Liver (tissue), 9 donors: ENCODE data around the gene TRMT2A. TPM values are rescaled to one million over a fixed set of nuclear protein-coding genes. Genes with fewer than 3 reads are reported as not detected.

Experiments used
- DNase-seq: peaks from one replicate; pipeline ENCODE4 v3.0.0-alpha.2; 2017; ENCODE audit warnings: low spot score
- H3K27ac ChIP-seq, 2 donors: one replicate each; pipeline ENCODE4 v1.7.0; 2013; ENCODE audit warnings: inconsistent platforms in 2 of 2, low read length in 2 of 2, control low read depth in 1 of 2, low read depth in 1 of 2, mild to moderate bottlenecking in 1 of 2
- H3K27me3 ChIP-seq, 4 donors: one replicate each; pipeline versions ENCODE4 v1.6.1 to v1.7.0; 2013; ENCODE audit warnings: low read length in 3 of 4, inconsistent platforms in 1 of 4, mild to moderate bottlenecking in 1 of 4, moderate library complexity in 1 of 4; ENCODE audit not compliant: control insufficient read depth in 4 of 4, insufficient read depth in 4 of 4
- H3K36me3 ChIP-seq, 4 donors: one replicate each; pipeline versions ENCODE4 v1.6.1 to v1.7.0; 2013; ENCODE audit warnings: low read length in 3 of 4, mild to moderate bottlenecking in 3 of 4, low read depth in 1 of 4, moderate library complexity in 1 of 4; ENCODE audit not compliant: control insufficient read depth in 4 of 4, insufficient read depth in 3 of 4
- H3K4me1 ChIP-seq, 4 donors: one replicate each; pipeline versions ENCODE4 v1.6.1 to v1.7.0; 2013; ENCODE audit warnings: low read length in 3 of 4, mild to moderate bottlenecking in 3 of 4, moderate library complexity in 1 of 4; ENCODE audit not compliant: control insufficient read depth in 4 of 4, insufficient read depth in 4 of 4
- H3K4me3 ChIP-seq, 3 donors: one replicate each; pipeline versions ENCODE4 v1.6.1 to v1.7.0; 2013; ENCODE audit warnings: low read length in 3 of 3, control low read depth in 1 of 3, low read depth in 1 of 3, mild to moderate bottlenecking in 1 of 3
- H3K9ac ChIP-seq, 2 donors: one replicate each; pipeline ENCODE4 v1.7.0; 2013; ENCODE audit warnings: low read length in 2 of 2, mild to moderate bottlenecking in 2 of 2, moderate library complexity in 2 of 2, control low read depth in 1 of 2, low read depth in 1 of 2
- H3K9me3 ChIP-seq, 4 donors: one replicate each; pipeline versions ENCODE4 v1.6.1 to v1.7.0; 2013; ENCODE audit warnings: low read length in 3 of 4; ENCODE audit not compliant: control insufficient read depth in 4 of 4
- EGR1 ChIP-seq, 2 donors: IDR thresholded peaks; 2 replicates each; pipeline ENCODE4 v1.6.1; 2016 to 2018; ENCODE audit warnings: antibody characterized with exemption in 2 of 2, low read depth in 2 of 2
- HNF4A ChIP-seq, 2 donors: conservative IDR thresholded peaks; 2 replicates each; pipeline ENCODE4 v1.6.1; 2016; ENCODE audit warnings: antibody characterized with exemption in 2 of 2, mild to moderate bottlenecking in 2 of 2
- HNF4G ChIP-seq: IDR thresholded peaks from 2 replicates; pipeline ENCODE4 v1.6.1; 2016; ENCODE audit warnings: antibody characterized with exemption
- JUND ChIP-seq, 2 donors: IDR thresholded peaks; 2 replicates each; pipeline ENCODE4 v1.6.1; 2016; ENCODE audit warnings: antibody characterized with exemption in 2 of 2
- RXRA ChIP-seq, 2 donors: IDR thresholded peaks; 2 replicates each; pipeline ENCODE4 v1.6.1; 2017 to 2018; ENCODE audit warnings: antibody characterized with exemption in 2 of 2, mild to moderate bottlenecking in 1 of 2
- SP1 ChIP-seq: IDR thresholded peaks from 2 replicates; pipeline ENCODE4 v1.6.1; 2018; ENCODE audit warnings: antibody characterized with exemption, mild to moderate bottlenecking
- WGBS: extraction: QIAGEN DNeasy Blood & Tissue Kit; methylation state at CpG from one replicate; pipeline ENCODE4 v1.1.7; 2013; 5-methylcytosine and 5-hydroxymethylcytosine counted together
- polyA plus RNA-seq, 2 donors: library from polyadenylated mRNA; stranded (reverse) in 1 of 2; unstranded in 1 of 2; fragments of 200-250 nt in 1 of 2; fragments of >200 nt in 1 of 2; fragmentation: Nextera tagmentation in 1 of 2; extraction: Ambion mirVana in 1 of 2; gene quantifications; one replicate each; pipeline versions ENCODE4 v1.2.1 to v1.2.3, GENCODE V29; 2013 to 2015
- total RNA-seq, 2 donors: library from RNA; depleted of rRNA; stranded (reverse); fragments of >200 nt; gene quantifications; one replicate each; pipeline ENCODE4 v1.2.3, GENCODE V29; 2014
- TF ChIP-seq, protein P1 (sequence below): IDR thresholded peaks from 2 replicates; pipeline ENCODE4 v1.6.1; 2016; ENCODE audit warnings: antibody characterized with exemption
- TF ChIP-seq, protein P2 (sequence below): IDR thresholded peaks from 2 replicates; pipeline ENCODE4 v1.6.1; 2016; ENCODE audit warnings: antibody characterized with exemption
- TF ChIP-seq, protein P3 (sequence below): fragments of 150-350 bp; IDR thresholded peaks from 2 replicates; pipeline ENCODE4 v1.5.1; 2017; ENCODE audit warnings: improper control_type of control experiment, low read depth, low read length; ENCODE audit not compliant: missing input control
- donor health status: healthy.
- donor health status: healthy.
- donor health status: healthy.
- donor health status: healthy.
- donor health status: healthy.

The TRMT2A gene
- total and polyA plus RNA-seq, 4 donors = 19.9 to 32.9 (median 25.2) TPM

DNA sequence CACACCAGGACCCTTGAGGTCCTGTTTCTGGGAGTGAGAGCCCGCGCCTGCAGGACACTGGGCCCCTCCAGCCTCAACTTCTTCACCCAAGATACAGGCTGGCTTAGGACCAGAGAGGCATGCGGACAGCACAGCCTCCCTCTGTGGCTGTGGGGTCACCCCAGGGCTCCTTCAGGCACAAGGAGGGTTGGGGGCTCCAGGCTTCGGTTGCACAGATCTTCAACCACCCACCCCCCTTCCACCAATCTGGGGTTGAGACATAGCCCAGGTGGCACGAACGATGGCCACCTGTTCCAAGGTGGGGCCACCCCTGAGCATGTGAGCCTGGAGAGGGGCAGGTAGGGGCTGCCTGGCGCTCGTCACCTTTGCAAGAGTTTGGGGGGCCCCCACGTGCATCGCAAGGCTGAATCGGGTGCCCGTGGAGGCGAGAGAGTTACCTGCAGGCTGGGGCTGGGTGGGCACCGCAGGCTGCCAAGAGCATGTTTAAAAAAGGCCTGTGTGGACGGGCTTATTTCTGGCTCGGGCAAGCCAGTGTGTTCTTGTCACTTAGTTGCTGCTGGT, 15.7 kb upstream of the TRMT2A start:
- no peak overlapping the region for H3K9ac ChIP-seq
- TF ChIP-seq, protein P1, sequence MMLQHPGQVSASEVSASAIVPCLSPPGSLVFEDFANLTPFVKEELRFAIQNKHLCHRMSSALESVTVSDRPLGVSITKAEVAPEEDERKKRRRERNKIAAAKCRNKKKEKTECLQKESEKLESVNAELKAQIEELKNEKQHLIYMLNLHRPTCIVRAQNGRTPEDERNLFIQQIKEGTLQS = no peak
- TF ChIP-seq HNF4A (conservative IDR thresholded peaks at IDR 0.05) (no peak), EGR1 (IDR thresholded peaks at IDR 0.05; ENCODE audit: low read depth in 2 of 2) (no peak)
- TF ChIP-seq, protein P2, sequence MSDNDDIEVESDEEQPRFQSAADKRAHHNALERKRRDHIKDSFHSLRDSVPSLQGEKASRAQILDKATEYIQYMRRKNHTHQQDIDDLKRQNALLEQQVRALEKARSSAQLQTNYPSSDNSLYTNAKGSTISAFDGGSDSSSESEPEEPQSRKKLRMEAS = no peak
- H3K4me3 ChIP-seq = peak overlapping the region in 2 of 3 donors; percentile 89 to 92
- H3K4me1 ChIP-seq = peaks cover 10 to 60% (median 49%) of the 10 kb centered on the region in 4 donors
- H3K27ac ChIP-seq = no peak overlapping the region
- H3K9me3 ChIP-seq = no peaks in the 10 kb centered on the region
- H3K36me3 ChIP-seq = no peaks in the 10 kb centered on the region
- no peaks in the 10 kb centered on the region for H3K27me3 ChIP-seq
- WGBS = 78% methylated on average over 16 of the region's 16 CpGs
- no peak for DNase-seq

DNA sequence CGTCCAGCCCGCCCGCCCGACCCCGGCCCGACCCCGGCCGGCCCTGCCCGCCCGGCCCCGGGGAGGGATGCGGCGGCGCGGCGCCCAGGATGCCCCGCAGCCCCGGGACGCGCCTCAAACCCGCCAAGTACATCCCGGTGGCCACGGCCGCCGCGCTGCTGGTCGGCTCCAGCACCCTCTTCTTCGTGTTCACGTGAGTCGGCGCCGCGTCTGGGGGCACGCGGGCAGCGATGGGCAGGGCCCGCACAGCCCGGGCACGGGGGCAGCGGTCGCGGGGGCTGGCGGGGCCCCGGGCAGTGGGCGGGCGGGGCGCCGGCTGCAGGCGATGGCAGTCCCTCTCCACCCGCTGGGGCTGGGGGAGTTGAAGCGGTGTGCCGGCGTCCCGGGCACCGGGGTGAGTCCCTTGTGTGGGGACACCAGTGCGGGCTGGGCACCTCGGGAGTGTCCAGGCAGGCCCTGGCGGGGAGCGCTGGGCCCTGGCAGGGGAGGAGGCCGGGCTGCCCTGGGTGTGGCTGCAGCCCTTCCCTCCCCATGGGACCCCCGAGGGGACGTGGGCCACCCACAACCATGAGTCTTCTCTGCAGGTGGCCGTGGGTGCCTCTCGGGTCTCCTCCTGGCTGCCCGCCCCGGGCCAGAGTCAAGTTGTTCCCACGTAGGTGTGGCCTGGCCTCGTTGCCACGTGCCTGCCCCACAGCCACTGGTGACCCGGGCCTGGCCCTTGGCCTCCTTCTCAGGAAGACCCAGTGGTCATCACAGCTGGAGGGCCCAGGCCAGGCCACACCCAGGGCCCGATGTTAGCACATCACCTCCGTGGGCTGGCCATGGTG, 15.0 kb upstream of the TRMT2A start:
- peak overlapping the region; percentile 61 to 92 (median 89) for H3K4me3 ChIP-seq
- WGBS = under 1% methylated on average over 72 of the region's 72 CpGs
- peak overlapping the region in 1 of 2 donors; percentile 18 for H3K27ac ChIP-seq
- H3K4me1 ChIP-seq = peaks cover 8 to 66% (median 52%) of the 10 kb centered on the region in 4 donors
- no peak for DNase-seq
- H3K9ac ChIP-seq = peak overlapping the region; percentile 10 to 33
- no peaks in the 10 kb centered on the region for H3K27me3 ChIP-seq
- H3K9me3 ChIP-seq = no peaks in the 10 kb centered on the region
- H3K36me3 ChIP-seq = peaks cover 0 to 3% (median 0%) of the 10 kb centered on the region in 4 donors
- TF ChIP-seq, protein P3, sequence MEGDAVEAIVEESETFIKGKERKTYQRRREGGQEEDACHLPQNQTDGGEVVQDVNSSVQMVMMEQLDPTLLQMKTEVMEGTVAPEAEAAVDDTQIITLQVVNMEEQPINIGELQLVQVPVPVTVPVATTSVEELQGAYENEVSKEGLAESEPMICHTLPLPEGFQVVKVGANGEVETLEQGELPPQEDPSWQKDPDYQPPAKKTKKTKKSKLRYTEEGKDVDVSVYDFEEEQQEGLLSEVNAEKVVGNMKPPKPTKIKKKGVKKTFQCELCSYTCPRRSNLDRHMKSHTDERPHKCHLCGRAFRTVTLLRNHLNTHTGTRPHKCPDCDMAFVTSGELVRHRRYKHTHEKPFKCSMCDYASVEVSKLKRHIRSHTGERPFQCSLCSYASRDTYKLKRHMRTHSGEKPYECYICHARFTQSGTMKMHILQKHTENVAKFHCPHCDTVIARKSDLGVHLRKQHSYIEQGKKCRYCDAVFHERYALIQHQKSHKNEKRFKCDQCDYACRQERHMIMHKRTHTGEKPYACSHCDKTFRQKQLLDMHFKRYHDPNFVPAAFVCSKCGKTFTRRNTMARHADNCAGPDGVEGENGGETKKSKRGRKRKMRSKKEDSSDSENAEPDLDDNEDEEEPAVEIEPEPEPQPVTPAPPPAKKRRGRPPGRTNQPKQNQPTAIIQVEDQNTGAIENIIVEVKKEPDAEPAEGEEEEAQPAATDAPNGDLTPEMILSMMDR = no peak
- TF ChIP-seq RXRA (IDR thresholded peaks at IDR 0.05) = peak in 1 of 2 donors; percentile 21

DNA sequence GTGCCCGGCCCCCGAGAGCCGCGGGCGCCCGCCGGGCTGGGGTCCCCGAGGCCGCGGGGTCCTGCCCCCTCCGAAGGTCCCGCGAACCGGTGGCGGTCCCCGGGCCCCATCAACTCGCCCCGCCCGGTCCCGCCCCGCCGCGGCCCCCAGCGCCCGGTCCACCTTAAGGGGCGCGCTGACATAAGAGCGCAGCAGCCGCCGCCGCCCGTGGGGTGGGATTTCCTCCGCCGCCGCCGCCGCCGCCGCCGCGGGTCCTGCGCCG, 14.5 kb upstream of the TRMT2A start, which contains the start of gene ZDHHC8:
Gene ZDHHC8, plus strand, starts transcription at position 208 of the 262 bp plus-strand sequence. CDS start 144 bp downstream, outside the sequence.
- TF ChIP-seq, protein P3 = no peak
- TF ChIP-seq HNF4G (no peak), JUND (IDR thresholded peaks at IDR 0.05) (no peak), SP1 (no peak)

More for the DNA sequence above, 14.5 kb upstream of the TRMT2A start, which contains the start of gene ZDHHC8:
- H3K36me3 ChIP-seq = peaks cover 0 to 3% (median 1%) of the 10 kb centered on the region in 4 donors
- H3K9ac ChIP-seq = peak within 1 kb of the TSS; percentile 10 to 67
- 0% methylated on average over 43 of the region's 43 CpGs for WGBS
- no peaks in the 10 kb centered on the region for H3K27me3 ChIP-seq
- H3K4me1 ChIP-seq = peaks cover 8 to 69% (median 54%) of the 10 kb centered on the region in 4 donors
- H3K9me3 ChIP-seq = no peaks in the 10 kb centered on the region
- DNase-seq = peak; percentile 56
- H3K27ac ChIP-seq = peak within 1 kb of the TSS; percentile 82 to 85
- peak within 1 kb of the TSS; percentile 77 to 92 (median 89) for H3K4me3 ChIP-seq
